ENCODE measurements around the gene LMF1. TPM values are rescaled to one million over a fixed set of nuclear protein-coding genes. Genes with fewer than 3 reads are reported as not detected.

LMF1 gene
- total and polyA plus RNA-seq, 2 of the 13 experiments (the other 11 are each of a cell fraction or from before 2014, with no cell fraction given) = 6.8 to 8.5 TPM

DNA sequence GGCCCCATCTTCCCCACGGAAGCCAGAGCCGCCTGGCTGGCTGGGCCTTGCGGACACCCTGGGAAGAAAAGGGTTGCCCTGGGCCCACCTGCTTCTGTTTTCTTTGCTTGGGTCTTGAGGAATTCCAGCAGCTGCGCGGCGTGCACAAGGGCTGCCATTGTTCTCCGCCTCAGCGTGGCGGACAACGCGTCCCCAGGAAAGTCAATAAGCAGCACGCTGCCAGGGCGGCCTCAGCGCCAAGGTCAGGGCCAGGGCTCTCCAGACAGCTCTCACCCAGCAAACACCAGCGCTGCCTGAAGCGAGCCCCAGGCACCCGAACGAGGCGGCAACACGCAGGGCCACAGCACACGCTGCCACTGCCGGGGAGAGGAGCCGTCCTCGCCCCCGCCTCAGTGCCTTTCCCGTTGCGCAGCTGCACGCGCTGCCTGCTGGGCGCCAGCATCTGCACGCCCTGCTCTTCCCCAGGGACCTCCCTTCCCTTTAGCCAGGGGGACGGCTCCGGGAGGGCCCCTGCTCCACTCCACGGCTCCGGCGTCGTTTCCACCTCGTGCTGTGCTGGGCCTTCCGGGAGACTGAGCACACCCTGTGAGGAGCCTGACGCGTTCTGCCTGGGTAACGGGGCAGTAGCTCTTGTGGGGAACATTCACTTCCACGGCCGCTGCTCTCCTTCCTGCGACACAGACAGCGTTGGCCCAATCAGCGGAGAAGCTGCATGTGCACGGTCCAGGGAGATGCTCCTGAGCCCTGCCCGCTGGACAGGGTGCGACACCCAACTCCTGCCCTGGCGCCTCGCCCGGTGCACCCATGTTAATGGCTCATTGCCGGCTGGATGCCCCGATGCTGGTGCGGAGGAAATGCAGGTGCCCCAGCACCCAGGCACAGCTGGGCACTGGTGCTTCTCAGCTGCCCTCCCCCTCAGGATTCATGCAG is 57.8 kb downstream of the LMF1 start (continued):
- TF ChIP-seq, protein P1, sequence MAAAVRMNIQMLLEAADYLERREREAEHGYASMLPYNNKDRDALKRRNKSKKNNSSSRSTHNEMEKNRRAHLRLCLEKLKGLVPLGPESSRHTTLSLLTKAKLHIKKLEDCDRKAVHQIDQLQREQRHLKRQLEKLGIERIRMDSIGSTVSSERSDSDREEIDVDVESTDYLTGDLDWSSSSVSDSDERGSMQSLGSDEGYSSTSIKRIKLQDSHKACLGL (CRISPR knock-in tag; IDR thresholded peaks at IDR 0.05) = peak; percentile 65; the same call in 1 of the 2 replicates
- TF ChIP-seq MAF1 (CRISPR knock-in tag; IDR thresholded peaks at IDR 0.05; ENCODE audit: borderline replicate concordance) (no peak), ZNF501 (CRISPR knock-in tag; IDR thresholded peaks at IDR 0.05) (peak; percentile 77), YY1 (IDR thresholded peaks at IDR 0.05; ENCODE audit: insufficient read depth, insufficient replicate concordance, low read depth, low read length) (peak; percentile 56), NFKB2 (CRISPR knock-in tag; IDR thresholded peaks at IDR 0.05; ENCODE audit: borderline replicate concordance) (no peak), TRIM24 (CRISPR knock-in tag; IDR thresholded peaks at IDR 0.05) (peak; percentile 74; the same call in 1 of the 2 replicates), KLF12 (CRISPR knock-in tag; IDR thresholded peaks at IDR 0.05; ENCODE audit: borderline replicate concordance) (no peak), PHF21A (CRISPR knock-in tag; IDR thresholded peaks at IDR 0.05) (peak; percentile 76; the same call in 1 of the 2 replicates), SRSF1 (optimal IDR thresholded peaks at IDR 0.05; ENCODE audit: low read depth, low read length) (no peak), HDAC2 (CRISPR knock-in tag; IDR thresholded peaks at IDR 0.05) (peak; percentile 94), KDM1A (CRISPR knock-in tag; IDR thresholded peaks at IDR 0.05) (peak; percentile 64; the same call in 1 of the 2 replicates), MAFF (IDR thresholded peaks at IDR 0.05; ENCODE audit: low read depth, low read length) (no peak), ZNF781 (CRISPR knock-in tag; IDR thresholded peaks at IDR 0.05; ENCODE audit: borderline replicate concordance, not compliant biosample characterization) (no peak), ZNF343 (CRISPR knock-in tag; IDR thresholded peaks at IDR 0.05) (no peak), ESRRA (CRISPR knock-in tag; IDR thresholded peaks at IDR 0.05; ENCODE audit: low read depth) (peak; percentile 58; the same call in 1 of the 2 replicates), GTF2F1 (IDR thresholded peaks at IDR 0.05; ENCODE audit: low read length) (no peak), CBX5 (CRISPR knock-in tag; IDR thresholded peaks at IDR 0.05; ENCODE audit: borderline replicate concordance) (no peak; the same call in 1 of the 2 replicates), ZFY (CRISPR knock-in tag; IDR thresholded peaks at IDR 0.05) (peak; percentile 68; the same call in 1 of the 2 replicates), ZEB1 (IDR thresholded peaks at IDR 0.05; ENCODE audit: insufficient replicate concordance, low read depth) (no peak), RARA (CRISPR knock-in tag; IDR thresholded peaks at IDR 0.05) (peak; percentile 99), KDM2A (CRISPR knock-in tag; IDR thresholded peaks at IDR 0.05; ENCODE audit: borderline replicate concordance, low read depth) (peak; percentile 92; the same call in 1 of the 2 replicates), ZNF30 (CRISPR knock-in tag; IDR thresholded peaks at IDR 0.05) (no peak), ERF (CRISPR knock-in tag; IDR thresholded peaks at IDR 0.05) (peak; percentile 79), SATB2 (CRISPR knock-in tag; IDR thresholded peaks at IDR 0.05) (no peak), HHEX (CRISPR knock-in tag; IDR thresholded peaks at IDR 0.05) (0 out of 2 replicates have a peak, but pooled peaks have one; percentile 38), ZNF460 (CRISPR knock-in tag; IDR thresholded peaks at IDR 0.05; ENCODE audit: borderline replicate concordance) (no peak; the same call in 1 of the 2 replicates), NCOR1 (IDR thresholded peaks at IDR 0.05; ENCODE audit: borderline replicate concordance, low read length) (peak; percentile 32; the same call in 1 of the 2 replicates), ZSCAN20 (CRISPR knock-in tag; IDR thresholded peaks at IDR 0.05; ENCODE audit: borderline replicate concordance) (no peak)
- TF ChIP-seq, protein P2, sequence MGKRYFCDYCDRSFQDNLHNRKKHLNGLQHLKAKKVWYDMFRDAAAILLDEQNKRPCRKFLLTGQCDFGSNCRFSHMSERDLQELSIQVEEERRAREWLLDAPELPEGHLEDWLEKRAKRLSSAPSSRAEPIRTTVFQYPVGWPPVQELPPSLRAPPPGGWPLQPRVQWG (CRISPR knock-in tag; IDR thresholded peaks at IDR 0.05; ENCODE audit: borderline replicate concordance, low read depth) = no peak
- TF ChIP-seq, protein P3, sequence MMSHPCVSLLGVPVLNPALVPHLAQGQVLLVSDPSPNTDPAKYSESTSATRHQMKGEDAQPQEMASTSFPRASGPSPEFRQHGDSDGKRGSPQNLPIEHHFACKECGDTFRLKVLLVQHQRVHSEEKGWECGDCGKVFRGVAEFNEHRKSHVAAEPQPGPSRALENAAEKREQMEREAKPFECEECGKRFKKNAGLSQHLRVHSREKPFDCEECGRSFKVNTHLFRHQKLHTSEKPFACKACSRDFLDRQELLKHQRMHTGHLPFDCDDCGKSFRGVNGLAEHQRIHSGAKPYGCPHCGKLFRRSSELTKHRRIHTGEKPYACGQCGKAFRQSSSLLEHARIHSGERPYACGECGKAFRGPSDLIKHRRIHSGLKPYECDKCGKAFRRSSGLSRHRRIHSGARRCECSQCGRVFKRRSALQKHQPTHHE (CRISPR knock-in tag; IDR thresholded peaks at IDR 0.05; ENCODE audit: borderline replicate concordance) = no peak

All from HepG2 (cell line).